CD14-positive monocyte (primary cell): Measurements from ENCODE around the gene C11orf91. TPM values are rescaled to one million over a fixed set of nuclear protein-coding genes. Genes with fewer than 3 reads are reported as not detected.

ENCODE experiments used
- DNase-seq, 3 donors: peaks; one replicate each; pipeline ENCODE4 v3.0.0-alpha.2; 2011 to 2022
- H2AFZ ChIP-seq: 2 replicates; pipeline ENCODE4 v1.6.0; 2012; ENCODE audit warnings: mild to moderate bottlenecking, low read depth, low read length, inconsistent platforms; ENCODE audit not compliant: insufficient read depth, poor library complexity, severe bottlenecking
- H3K27ac ChIP-seq, 2 donors: 1 replicate in 1 of 2; 2 replicates in 1 of 2; pipeline ENCODE4 v1.5.1; 2012 to 2013; ENCODE audit warnings: low read length in 2 of 2, control low read depth in 1 of 2, inconsistent platforms in 1 of 2, low read depth in 1 of 2, mild to moderate bottlenecking in 1 of 2
- H3K27me3 ChIP-seq, 2 donors: one replicate each; pipeline versions ENCODE4 v1.6.0 to v1.6.1; 2011 to 2013; ENCODE audit warnings: low read length in 2 of 2; ENCODE audit not compliant: control insufficient read depth in 2 of 2, insufficient read depth in 2 of 2
- H3K36me3 ChIP-seq, 2 donors: replicated peaks in 1 of 2; 1 replicate in 1 of 2; 2 replicates in 1 of 2; pipeline versions ENCODE4 v1.5.1 to v1.6.1; 2012 to 2013; ENCODE audit warnings: low read length in 2 of 2, control low read depth in 1 of 2, inconsistent platforms in 1 of 2, mild to moderate bottlenecking in 1 of 2; ENCODE audit not compliant: insufficient read depth in 2 of 2, control insufficient read depth in 1 of 2
- H3K4me1 ChIP-seq, 2 donors: 1 replicate in 1 of 2; 2 replicates in 1 of 2; pipeline versions ENCODE4 v1.5.1 to v1.6.1; 2012 to 2013; ENCODE audit warnings: low read length in 2 of 2, control low read depth in 1 of 2, inconsistent platforms in 1 of 2, mild to moderate bottlenecking in 1 of 2, moderate library complexity in 1 of 2; ENCODE audit not compliant: insufficient read depth in 2 of 2, control insufficient read depth in 1 of 2
- H3K4me2 ChIP-seq: replicated peaks from 2 replicates; pipeline ENCODE3; 2012; ENCODE audit warnings: low read length, moderate library complexity, mild to moderate bottlenecking; ENCODE audit not compliant: poor library complexity, severe bottlenecking; ENCODE audit errors: extremely low read depth
- H3K4me3 ChIP-seq, 3 experiments: fragments of 200-600 bp in 1 of 3; sonication (generic) in 1 of 3; replicated peaks in 1 of 3; 1 replicate in 2 of 3; 2 replicates in 1 of 3; pipeline ENCODE4 v1.5.1; 2011 to 2013; ENCODE audit warnings: low read length in 3 of 3, mild to moderate bottlenecking in 3 of 3, control low read depth in 2 of 3, low read depth in 2 of 3, inconsistent platforms in 1 of 3, moderate library complexity in 1 of 3
- H3K79me2 ChIP-seq: 2 replicates; pipeline ENCODE4 v1.6.0; 2012; ENCODE audit warnings: mild to moderate bottlenecking, control low read depth, inconsistent platforms, low read length, moderate library complexity; ENCODE audit not compliant: insufficient read depth
- H3K9ac ChIP-seq: 2 replicates; pipeline ENCODE4 v1.6.0; 2017; ENCODE audit warnings: low read length, mild to moderate bottlenecking; ENCODE audit not compliant: insufficient read depth, poor library complexity, severe bottlenecking
- H3K9me3 ChIP-seq, 2 donors: replicated peaks in 1 of 2; 1 replicate in 1 of 2; 2 replicates in 1 of 2; pipeline versions ENCODE4 v1.5.1 to v1.6.1; 2012 to 2013; ENCODE audit warnings: low read length in 2 of 2, control low read depth in 1 of 2; ENCODE audit not compliant: control insufficient read depth in 1 of 2, insufficient read depth in 1 of 2
- H4K20me1 ChIP-seq: 2 replicates; pipeline ENCODE4 v1.6.0; 2012; ENCODE audit warnings: mild to moderate bottlenecking, low read length, control low read depth, moderate library complexity; ENCODE audit not compliant: insufficient read depth
- H3K27ac Mint-ChIP-seq, 7 donors: one replicate each; pipeline ENCODE4 v1.8.0; 2020; ENCODE audit warnings: mild to moderate bottlenecking in 7 of 7, mixed read lengths in 7 of 7, moderate library complexity in 6 of 7, inconsistent platforms in 2 of 7
- H3K27me3 Mint-ChIP-seq, 3 donors: one replicate each; pipeline ENCODE4 v1.8.0; 2021 to 2022; ENCODE audit warnings: low read depth in 3 of 3, mild to moderate bottlenecking in 3 of 3, mixed read lengths in 3 of 3, moderate library complexity in 3 of 3, inconsistent platforms in 1 of 3
- H3K36me3 Mint-ChIP-seq, 2 donors: one replicate each; pipeline ENCODE4 v1.8.0; 2020; ENCODE audit warnings: mixed read lengths in 2 of 2, inconsistent platforms in 1 of 2, mild to moderate bottlenecking in 1 of 2
- H3K4me1 Mint-ChIP-seq: one replicate; pipeline ENCODE4 v1.8.0; 2020; ENCODE audit warnings: mild to moderate bottlenecking, mixed read lengths
- H3K4me3 Mint-ChIP-seq, 2 donors: one replicate each; pipeline ENCODE4 v1.8.0; 2020; ENCODE audit warnings: mild to moderate bottlenecking in 2 of 2, mixed read lengths in 2 of 2, moderate library complexity in 1 of 2
- H3K9me3 Mint-ChIP-seq, 7 donors: one replicate each; pipeline ENCODE4 v1.8.0; 2020 to 2022; ENCODE audit warnings: mixed read lengths in 7 of 7, mild to moderate bottlenecking in 6 of 7, moderate library complexity in 6 of 7, inconsistent platforms in 2 of 7
- WGBS: methylation state at CpG from one replicate; pipeline ENCODE4 v1.1.5; 2013; ENCODE audit warnings: missing lambda C conversion rate; ENCODE audit not compliant: insufficient coverage; 5-methylcytosine and 5-hydroxymethylcytosine counted together
- intact Hi-C, 2 donors: fragments of 100-400 bp; cut with micrococcal nuclease; formaldehyde crosslinking; loops; one replicate each; pipeline versions ENCODE4 v1.15.0 to v1.15.1; 2023
- polyA plus RNA-seq, 3 donors: library from polyadenylated mRNA; depleted of rRNA in 1 of 3; unstranded in 2 of 3; stranded (reverse) in 1 of 3; fragments of 300-500 nt in 2 of 3; fragments of >200 nt in 1 of 3; fragmentation: Illumina TruSeq in 2 of 3; gene quantifications; 1 replicate in 2 of 3; 2 replicates in 1 of 3; pipeline ENCODE4 v1.2.3, GENCODE V29; 2012 to 2021
- TF ChIP-seq, protein P1 (sequence below): fragments of 200-600 bp; IDR thresholded peaks from one replicate; pipeline ENCODE4 v1.8.0; 2022; ENCODE audit warnings: antibody characterized with exemption, mild to moderate bottlenecking

C11orf91 gene
- polyA plus RNA-seq, 3 donors, result not detected

DNA sequence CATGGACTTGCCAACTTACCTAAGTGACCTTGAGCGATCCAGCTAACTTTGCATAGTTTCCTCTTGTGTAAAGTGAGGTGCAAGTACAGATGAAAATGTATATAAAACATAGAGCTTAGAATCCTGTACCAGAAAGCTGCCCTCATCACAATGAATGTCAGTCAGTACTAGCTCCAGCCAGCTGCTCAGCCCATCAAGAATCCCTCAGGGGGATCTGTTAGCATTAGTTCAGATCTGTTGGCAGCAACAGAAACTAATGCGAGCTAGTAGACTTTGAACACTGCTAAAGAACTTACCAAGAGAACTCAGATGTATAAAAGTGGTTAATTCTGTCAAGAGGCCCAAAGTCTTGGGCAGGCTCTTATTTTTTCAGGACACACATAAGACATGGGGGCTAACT is 6.3 kb upstream of the C11orf91 start:
- no peaks in the 10 kb centered on the region for H3K4me1 ChIP-seq
- H3K9me3 ChIP-seq, result no peaks in the 10 kb centered on the region
- no peak overlapping the region for H3K4me2 ChIP-seq
- H3K36me3 Mint-ChIP-seq, result peaks cover 4 to 21% of the 10 kb centered on the region in 2 donors
- TF ChIP-seq, protein P1, sequence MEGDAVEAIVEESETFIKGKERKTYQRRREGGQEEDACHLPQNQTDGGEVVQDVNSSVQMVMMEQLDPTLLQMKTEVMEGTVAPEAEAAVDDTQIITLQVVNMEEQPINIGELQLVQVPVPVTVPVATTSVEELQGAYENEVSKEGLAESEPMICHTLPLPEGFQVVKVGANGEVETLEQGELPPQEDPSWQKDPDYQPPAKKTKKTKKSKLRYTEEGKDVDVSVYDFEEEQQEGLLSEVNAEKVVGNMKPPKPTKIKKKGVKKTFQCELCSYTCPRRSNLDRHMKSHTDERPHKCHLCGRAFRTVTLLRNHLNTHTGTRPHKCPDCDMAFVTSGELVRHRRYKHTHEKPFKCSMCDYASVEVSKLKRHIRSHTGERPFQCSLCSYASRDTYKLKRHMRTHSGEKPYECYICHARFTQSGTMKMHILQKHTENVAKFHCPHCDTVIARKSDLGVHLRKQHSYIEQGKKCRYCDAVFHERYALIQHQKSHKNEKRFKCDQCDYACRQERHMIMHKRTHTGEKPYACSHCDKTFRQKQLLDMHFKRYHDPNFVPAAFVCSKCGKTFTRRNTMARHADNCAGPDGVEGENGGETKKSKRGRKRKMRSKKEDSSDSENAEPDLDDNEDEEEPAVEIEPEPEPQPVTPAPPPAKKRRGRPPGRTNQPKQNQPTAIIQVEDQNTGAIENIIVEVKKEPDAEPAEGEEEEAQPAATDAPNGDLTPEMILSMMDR, result no peak
- H3K27me3 Mint-ChIP-seq, result peaks cover 0 to 2% (median 0%) of the 10 kb centered on the region in 3 donors
- H2AFZ ChIP-seq, result no peak overlapping the region
- DNase-seq, result no peak
- peaks cover 0 to 2% of the 10 kb centered on the region in 2 donors for H3K27me3 ChIP-seq
- no peaks in the 10 kb centered on the region for H4K20me1 ChIP-seq
- H3K36me3 ChIP-seq, result no peaks in the 10 kb centered on the region
- H3K79me2 ChIP-seq, result no peaks in the 10 kb centered on the region
- H3K9me3 Mint-ChIP-seq, result no peaks in the 10 kb centered on the region
- peaks cover 3% of the 10 kb centered on the region for H3K4me1 Mint-ChIP-seq
- intact Hi-C loops, result no loop called here
- H3K9ac ChIP-seq, result no peak overlapping the region
- no peak overlapping the region for H3K4me3 Mint-ChIP-seq
- WGBS, result no CpG with 5 or more reads among the region's 2 CpGs
- H3K4me3 ChIP-seq, result no peak overlapping the region
- H3K27ac Mint-ChIP-seq, result no peak overlapping the region
- no peak overlapping the region for H3K27ac ChIP-seq

DNA sequence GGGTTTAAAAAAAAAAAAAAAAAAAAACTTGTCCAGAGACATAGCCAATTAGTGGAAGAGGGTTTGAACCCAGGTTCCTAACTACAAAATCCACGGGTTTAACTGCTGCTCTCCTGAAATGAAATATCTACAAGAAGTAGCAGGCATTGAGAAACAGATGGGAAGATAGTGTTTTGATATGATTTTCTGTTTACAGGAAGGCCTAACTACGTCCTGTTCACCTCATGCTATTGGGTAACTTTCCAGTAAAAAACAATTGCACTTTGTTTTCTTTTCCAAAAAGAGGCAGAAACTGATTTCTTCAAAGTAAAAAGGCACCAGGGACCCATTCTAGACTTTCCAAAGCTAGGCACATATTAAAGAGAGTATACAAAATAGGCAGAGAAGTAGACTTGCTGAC is 5.9 kb upstream of the C11orf91 start:
- H2AFZ ChIP-seq, result no peak overlapping the region
- DNase-seq, result no peak
- Mint-ChIP-seq H3K4me3 (no peak overlapping the region), H3K36me3 (peaks cover 4 to 21% of the 10 kb centered on the region in 2 donors), H3K27ac (no peak overlapping the region), H3K9me3 (no peaks in the 10 kb centered on the region), H3K4me1 (peaks cover 4% of the 10 kb centered on the region), H3K27me3 (peaks cover 0 to 2% (median 0%) of the 10 kb centered on the region in 3 donors)
- intact Hi-C loops, result no loop called here
- H3K4me2 ChIP-seq, result no peak overlapping the region
- no peaks in the 10 kb centered on the region for H4K20me1 ChIP-seq
- peaks cover 0 to 2% of the 10 kb centered on the region in 2 donors for H3K27me3 ChIP-seq
- H3K4me3 ChIP-seq, result no peak overlapping the region
- TF ChIP-seq, protein P1, result no peak
- WGBS, result no CpG with 5 or more reads among the region's 2 CpGs
- H3K9me3 ChIP-seq, result no peaks in the 10 kb centered on the region
- no peaks in the 10 kb centered on the region for H3K36me3 ChIP-seq
- no peak overlapping the region for H3K9ac ChIP-seq
- peaks cover 0 to under 1% of the 10 kb centered on the region in 2 donors for H3K4me1 ChIP-seq
- no peaks in the 10 kb centered on the region for H3K79me2 ChIP-seq
- no peak overlapping the region for H3K27ac ChIP-seq
